HG03139 (cell line): ENCODE measurements around the gene PRDM16.

Source experiments
- ATAC-seq: cut with Tn5 transposase; IDR thresholded peaks from one replicate; pipeline ENCODE4 v1.9.1; 2021; ENCODE audit not compliant: unreplicated experiment

Gene PRDM16

GRCh38 chr1:3053366-3053980 is 15.5 kb upstream of the PRDM16 start:
- ATAC-seq, result no peak

GRCh38 chr1:3053986-3054385 is 15.0 kb upstream of the PRDM16 start:
- ATAC-seq, result no peak

- ATAC-seq, result no peak
Measured at GRCh38 chr1:3054474-3054873, 14.5 kb upstream of the PRDM16 start.

DNA sequence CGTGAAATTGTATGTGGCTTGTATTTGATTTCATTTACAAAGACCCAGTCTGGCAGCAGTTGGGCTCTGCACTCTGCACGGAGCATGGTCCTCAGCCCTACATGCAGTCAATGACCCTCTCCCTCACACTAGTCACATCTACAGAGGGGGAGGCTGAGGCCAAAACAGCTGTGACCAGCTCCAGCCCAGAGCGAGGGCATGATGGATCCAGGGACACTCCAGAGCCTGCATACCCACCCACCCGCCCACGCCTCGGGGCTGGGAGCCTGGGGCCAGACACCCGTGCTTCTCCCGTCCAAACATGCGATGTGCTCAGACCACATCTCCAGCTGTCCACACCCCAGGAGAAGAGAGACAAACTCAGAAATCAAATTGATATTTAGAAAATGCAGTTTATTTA is 14.0 kb upstream of the PRDM16 start:
- ATAC-seq, result no peak

DNA sequence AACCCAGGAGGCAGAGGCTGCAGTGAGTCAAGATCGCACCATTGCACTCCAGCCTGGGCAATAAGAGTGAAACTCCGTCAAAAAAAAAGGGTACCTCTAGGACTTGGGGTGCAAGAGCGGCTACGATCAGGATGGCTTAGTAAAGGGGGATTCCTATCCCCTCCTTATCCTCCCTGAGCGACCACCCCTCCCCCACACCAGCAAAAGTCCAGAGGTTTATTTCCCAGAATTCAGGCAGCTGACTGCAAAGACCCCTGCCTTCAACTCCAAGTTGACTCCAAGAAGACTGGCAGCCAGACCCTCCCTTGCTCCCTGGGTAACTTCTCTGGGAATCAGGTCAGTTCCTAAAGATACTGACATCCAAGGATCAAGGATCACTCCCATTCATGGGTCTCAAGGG is 12.4 kb upstream of the PRDM16 start:
- ATAC-seq, result no peak

- ATAC-seq, result no peak
Measured at GRCh38 chr1:3058263-3059030, 10.6 kb upstream of the PRDM16 start.

GRCh38 chr1:3060127-3060526 is 8.9 kb upstream of the PRDM16 start:
- ATAC-seq, result no peak

DNA sequence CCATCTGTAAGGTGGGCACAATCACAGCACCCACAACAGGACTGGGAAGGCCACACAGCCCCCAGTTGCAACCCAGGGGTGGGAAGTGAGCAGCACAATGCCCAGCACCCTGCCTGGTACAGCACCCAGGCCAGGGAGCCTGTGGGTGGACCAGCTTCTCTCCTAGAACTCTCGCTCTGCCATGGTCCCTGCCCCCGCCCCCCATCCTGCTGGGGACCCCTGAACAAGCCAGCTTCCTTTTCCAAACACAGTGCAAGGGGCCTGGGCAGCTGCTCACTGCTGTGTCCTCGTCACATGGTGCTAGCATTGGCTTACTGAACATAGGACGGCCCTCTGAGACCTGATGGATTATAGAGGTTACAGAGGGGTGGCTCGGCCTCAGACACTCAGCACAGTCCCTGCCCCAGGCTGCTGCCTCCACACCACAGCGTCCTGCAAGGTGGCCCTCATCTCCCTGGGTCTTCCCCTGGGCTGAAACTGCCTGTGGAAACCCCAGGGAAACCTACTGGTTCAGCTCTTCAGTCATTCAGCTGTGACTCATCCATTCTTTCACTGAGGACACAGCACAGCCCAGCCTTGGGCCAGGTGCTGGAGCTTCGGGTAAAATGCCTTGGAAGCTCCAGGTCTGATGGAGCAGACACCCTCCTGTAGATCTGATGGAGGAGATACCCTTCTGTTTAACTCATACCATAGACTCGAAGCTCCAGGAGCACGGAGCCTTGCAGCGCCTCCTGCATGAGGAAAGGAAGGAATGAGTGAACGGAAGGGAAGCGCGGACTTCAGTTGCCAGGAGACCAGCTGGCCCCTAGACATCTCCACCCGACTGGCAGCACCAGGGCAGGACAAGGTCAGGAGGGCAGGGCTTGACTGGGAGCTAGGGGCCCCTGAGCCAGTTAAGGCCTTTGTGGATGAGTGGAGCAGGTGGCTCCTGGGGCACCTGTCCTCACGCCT is 8.1 kb upstream of the PRDM16 start:
- ATAC-seq, result no peak

DNA sequence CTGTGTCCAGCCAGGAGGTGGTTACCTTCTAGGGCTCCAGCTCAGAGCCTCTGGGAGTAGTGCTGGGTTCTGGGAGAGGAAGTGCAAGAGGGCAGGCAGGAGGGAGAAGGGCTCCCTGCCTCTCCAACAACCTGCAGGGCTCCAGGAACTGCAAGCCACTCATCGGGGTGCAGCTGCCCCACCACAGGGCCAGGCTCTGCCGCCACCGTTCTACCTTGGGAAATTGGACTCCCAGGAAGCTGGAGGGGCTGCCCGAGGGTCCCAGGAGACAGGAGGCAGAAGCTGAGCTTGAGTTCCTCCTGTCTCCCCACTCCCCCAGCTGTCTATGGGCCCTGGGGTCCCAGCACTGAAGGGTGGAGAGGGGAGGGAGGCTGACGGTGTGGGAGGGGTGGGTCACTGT is 7.4 kb upstream of the PRDM16 start:
- no peak for ATAC-seq

GRCh38 chr1:3061981-3062615 is 6.9 kb upstream of the PRDM16 start:
- no peak for ATAC-seq

- ATAC-seq, result no peak
Measured at GRCh38 chr1:3062616-3063378, 6.2 kb upstream of the PRDM16 start.

DNA sequence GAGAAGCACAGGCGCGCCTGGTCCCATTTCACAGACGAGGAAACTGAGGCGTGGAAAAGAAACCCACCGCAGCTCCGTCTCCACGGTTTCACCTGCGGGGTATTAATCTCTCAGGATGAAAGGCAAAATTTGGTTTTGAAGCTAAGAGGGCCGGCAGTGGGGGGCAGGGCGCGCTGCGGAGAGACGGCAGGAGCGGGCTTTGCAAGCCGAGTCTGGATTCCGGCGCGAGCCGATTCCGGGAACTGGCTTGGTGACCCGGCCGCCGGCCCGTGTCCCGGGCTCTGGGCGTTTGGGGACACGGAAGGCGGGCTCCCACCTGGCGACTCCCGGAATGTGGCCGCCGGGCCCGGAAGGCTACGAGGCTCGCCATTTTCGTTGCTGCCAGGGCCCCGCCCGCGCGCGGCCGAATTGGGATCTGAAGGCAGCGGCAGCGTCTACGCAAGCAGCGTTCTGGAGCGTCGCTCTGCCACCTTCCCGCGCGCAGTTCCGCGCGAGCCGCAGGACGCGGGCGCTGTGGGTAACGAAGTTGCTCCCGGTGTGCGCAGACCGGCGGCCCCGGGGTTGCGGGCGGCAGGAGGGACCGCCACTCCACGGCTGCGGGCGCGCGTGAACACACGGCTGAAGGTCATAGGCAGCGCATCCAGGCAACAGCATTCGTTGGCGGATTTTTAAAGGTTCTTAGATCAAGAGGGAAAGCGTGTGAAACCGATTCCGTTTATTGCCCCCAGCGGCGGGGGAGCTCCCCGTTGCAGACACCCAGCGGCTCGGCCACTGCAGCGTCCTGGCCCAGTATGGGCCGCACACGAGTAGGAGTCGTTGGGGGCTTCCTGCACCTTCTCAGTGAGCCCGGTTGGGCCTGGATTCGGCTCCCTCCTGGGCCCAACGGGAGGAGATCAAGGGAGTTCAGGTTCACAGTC is 5.4 kb upstream of the PRDM16 start:
- ATAC-seq, result no peak

- ATAC-seq, result no peak
Measured at GRCh38 chr1:3064296-3064850, 4.6 kb upstream of the PRDM16 start.

DNA sequence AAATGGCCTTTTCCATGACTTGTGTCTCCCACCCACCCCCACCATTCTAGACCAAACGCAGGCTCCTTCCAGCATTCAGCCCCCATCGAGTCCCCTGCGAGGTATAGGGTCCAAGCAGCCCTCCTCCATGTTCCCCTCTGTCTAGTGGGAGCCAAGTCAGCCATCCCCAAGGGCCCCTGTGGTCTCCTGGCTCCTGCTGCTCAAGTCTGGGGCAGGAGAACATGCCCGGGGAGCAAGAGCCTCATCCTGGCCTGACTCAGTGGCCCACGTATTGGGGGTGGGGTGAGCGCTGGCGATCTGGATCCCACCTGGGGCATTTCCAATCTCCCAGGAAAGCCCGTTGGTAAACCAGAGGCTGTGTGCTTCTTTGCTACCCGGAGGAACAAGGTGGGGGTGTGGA is 4.1 kb upstream of the PRDM16 start:
- ATAC-seq, result no peak

GRCh38 chr1:3065396-3065795 is 3.6 kb upstream of the PRDM16 start:
- ATAC-seq, result no peak

- ATAC-seq, result no peak
Measured at GRCh38 chr1:3065797-3066196, 3.2 kb upstream of the PRDM16 start.

- ATAC-seq, result no peak
Measured at GRCh38 chr1:3066250-3066711, 2.7 kb upstream of the PRDM16 start.

DNA sequence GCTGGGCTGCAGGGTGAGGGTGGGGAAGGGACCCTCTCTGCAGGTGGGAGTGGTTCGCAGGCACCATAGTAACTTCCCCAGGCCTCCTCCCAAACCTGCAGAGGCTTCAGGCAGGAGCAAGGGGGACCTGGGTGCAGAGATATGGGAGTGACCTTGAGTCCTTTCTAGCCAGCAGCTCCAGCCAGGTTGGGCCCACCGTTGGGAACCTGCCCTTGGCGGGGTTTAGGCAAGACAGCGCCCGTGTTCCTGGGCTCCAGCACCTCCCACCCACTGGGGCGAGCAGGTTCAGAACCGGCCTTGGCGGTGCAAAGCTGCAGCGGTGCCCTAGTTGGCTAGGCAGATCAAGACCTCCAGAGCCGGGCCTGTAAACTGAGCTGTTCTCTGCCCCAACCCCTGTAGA is 2.2 kb upstream of the PRDM16 start:
- no peak for ATAC-seq

DNA sequence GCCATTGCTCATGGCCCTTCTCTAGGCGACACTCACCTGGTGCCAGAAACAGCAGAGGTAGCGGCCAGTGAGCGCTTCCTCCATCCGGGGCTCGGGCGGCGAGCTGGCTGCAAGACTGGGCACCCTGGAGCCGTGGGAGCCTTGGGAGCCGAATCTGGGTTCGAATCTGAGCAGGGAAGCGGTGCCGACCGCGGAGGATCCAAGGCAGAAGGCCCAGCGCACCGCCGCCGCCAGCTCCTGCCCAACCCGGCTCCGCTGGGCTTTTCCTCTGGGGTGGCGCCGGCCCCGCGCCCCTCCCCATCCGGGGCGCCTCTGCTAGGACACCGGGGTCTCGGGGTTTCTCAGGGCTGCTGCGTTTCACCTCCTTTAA is 1.7 kb upstream of the PRDM16 start:
- no peak for ATAC-seq
